COLO829 (cell line): ENCODE measurements around the gene GRK6.
"Not testable (repeated sequence)": the region's sequence is repeated elsewhere in the genome, so short reads cannot be mapped to it uniquely, and the experiment has no call there.

Source experiments
- DNase-seq: peaks from one replicate; pipeline ENCODE4 v3.0.0; 2012; ENCODE audit warnings: low spot score

The GRK6 gene

DNA sequence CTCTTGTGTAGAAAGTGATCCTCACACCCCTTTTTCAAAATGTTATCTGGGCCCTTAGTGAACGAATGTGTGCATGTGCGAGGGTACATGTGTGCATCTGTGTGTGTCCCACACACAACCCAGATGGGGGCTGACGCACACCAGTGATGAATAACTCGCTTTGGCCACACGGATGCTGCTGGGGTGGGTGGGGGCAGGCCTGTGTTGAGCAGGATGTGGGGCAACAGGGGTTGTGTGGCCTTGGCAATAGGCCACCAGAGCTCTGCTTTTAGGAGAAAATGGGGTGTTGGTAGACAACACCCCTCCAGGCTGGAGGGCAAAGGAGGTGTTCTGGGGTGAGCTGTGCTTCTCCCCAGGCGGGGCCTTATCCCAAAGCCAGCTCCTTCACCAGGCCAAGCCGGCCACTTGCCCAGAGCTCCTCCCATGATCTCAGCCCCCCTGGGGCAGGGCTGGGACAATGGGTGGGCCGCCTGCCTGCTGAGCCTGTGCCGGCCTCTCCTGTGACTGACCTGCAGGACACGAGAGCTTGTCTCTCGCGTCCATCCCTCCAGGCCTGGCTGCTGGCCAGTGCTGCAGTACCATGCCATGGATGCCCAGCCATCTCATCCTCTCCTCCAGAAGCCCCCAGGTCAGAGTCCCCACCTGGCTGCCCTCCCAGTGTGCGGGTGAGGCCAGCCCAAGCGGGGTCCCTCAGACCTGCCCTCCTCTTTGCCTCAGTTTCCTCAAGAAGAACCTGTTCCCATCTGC, 45.3 kb downstream of the GRK6 start:
- no peak for DNase-seq

DNA sequence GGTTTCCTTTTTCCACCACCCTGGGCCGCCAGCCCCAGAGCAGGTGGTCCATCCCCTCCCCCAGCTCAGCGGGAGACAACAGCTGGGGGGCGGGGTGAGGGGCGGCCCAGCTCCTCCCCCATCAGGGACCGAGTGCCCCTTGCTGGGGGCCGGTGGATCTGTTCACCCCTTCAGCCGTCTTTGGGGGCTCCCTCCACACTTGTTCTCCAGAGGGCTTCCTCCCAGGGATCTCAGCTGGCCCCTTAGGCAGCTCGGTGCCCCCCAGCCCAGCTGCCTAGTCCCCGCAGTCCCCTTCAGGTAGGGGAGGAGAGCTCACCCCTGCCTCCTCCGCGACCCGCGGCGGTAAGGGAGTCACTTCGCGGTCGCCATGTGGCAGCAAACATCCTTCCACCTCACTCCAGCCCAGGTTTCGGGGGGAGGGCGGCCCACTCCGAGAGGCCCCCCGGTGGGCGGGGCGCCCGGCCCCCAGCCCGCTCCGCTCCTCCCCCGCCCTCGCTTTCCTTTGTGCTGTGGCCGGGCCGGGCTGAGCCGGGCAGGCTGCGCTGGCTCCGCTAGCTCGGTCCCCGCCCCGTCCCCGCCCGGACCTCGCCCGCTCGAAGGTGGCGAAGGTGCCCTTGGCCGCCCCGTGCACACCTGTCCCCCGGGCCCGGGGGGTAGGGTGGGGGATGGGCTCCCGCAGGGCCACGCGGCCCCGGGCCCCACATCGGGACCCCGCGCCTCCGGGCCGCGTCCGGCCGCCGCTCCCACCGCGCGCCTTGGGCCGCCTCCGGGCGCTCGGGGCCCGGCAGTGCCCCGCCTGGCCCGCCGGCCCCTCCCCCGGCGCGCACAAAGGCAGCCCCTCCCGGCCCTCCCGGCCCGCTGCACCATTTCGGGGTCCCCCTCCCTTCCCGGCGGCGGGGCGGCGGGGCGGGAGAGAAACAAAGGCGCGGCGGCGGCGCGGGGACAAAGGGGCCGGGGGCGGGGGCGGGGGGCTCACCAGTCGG, 46.3 kb downstream of the GRK6 start:
- DNase-seq, result no peak

DNA sequence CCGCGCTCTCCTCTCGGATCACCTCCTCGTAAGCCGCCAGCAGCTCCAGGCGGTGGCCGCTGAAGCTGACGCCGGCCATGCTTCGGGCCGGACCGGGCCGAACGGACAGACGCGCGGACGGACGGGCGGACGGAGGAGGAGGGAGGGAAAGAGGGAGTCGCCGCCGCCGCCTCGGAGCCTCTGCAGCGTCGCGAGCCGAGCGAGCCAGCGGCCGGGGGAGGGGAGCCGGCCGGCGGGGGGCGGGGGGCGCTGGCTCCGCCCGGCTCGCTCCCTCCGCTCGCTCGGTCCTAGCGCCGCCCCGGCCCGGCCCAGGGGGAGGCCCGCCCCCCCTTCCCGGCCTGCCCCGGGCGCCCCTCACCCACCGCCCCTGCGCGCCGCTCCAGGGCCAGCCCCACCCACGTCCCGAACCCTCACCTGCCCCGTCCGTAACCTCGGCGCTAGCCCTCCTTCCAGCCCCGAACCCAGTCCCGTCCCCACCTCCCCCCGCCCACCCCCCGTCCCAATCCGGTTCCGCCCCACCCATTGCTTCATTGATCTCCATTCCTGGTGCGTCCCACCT, 47.0 kb downstream of the GRK6 start, which contains the start of gene DBN1:
Gene DBN1, minus strand, starts transcription at position 192 of the 559 bp plus-strand sequence. Its CDS starts 113 bp downstream, at position 79.
- no peak for DNase-seq

DNA sequence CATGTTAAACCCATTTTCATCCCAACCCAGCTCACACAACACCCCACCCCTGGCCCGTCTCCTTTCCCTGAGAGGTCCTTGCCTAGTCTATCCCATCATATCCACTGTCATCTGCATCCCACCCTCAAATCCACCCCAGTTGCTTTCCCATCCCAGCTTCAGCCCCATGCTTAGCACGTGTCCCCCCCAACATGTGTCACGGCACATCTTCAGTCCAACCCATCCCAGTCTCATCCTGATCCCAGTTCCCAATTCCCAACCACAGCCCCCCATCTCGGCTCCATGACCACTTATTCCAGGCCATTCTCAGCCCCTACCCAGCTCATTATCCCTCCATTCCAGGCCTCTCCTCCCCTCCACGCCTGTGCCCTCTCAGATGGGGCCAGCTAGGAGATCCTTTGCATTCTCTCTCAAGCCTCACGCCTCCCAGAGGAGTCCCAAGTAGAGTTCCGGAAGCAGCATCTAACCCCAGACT, 47.6 kb downstream of the GRK6 start:
- DNase-seq, result no peak

DNA sequence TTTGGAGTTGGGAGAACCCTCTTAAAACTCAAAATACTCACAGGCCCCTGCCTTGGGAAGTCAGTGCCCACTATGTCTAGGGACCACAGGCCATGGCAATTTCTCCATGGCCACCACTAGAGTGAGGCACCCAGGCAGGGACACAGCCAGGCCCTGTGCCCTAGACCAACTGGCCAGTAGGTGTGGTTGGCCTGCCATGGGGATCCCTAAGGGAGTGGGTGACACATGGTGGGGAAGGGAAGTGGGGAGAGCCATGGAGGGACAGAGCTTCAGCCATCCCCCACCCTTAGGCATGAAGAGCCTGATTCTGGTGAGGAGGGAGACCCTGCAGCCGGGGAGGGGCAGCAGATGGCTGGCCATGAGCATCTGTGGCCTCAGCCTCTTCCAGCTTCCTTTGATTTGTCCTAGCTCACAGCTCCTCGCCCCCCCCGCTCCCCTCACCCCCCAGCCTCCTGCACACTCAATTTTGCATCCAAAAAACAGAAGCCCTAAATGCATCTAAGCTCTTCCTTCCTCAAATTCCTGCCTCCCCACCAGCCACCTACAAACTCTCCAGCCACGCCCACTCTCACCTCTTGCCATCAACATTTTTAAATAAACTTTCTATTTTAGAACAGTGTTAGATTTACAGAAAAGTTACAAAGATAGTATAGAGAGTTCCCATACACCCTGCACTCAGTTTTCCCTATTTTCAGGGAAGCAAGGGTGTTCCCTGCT, 48.5 kb downstream of the GRK6 start:
- DNase-seq, result no peak

DNA sequence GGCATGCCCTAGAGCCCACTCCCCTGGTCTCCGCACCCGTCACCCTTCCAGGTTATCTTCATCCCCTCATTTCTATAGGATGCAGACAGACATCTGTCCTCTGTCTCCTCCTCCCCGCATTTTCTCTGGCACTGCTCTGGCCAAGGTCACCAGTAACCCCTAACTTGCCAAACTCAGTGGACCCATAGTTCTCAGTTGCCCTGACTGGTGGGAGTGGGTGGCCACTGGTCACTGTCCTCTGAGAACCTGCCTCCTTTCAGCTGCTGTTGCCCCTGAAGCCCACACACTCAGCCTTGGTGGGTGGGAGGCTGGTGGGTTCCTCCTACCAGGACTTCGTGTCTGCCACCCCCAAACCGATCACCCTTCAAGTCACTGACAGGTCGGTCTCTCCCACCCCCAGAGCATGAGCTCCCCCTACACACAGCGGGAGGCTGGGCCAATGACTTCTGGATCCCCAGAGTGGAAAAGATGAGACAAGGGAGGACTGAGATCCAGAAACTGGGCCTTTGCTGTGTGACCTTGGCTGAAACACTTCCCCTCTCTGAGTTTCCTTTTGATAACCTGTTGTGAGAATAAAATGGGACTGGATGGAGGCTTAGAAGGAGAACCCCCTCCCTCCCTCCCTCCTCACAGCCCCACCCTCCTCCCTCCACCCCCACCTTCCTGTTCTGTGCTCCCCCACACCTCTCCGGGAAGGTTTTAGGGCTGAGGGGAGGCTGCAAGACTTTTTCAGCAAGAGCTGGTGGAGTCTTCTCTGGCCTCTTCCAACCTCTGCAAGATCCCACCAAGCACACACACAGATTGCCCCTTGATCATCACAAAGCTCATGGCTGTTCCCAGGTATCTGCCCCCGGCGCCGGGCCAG, 49.3 kb downstream of the GRK6 start:
- no peak for DNase-seq

DNA sequence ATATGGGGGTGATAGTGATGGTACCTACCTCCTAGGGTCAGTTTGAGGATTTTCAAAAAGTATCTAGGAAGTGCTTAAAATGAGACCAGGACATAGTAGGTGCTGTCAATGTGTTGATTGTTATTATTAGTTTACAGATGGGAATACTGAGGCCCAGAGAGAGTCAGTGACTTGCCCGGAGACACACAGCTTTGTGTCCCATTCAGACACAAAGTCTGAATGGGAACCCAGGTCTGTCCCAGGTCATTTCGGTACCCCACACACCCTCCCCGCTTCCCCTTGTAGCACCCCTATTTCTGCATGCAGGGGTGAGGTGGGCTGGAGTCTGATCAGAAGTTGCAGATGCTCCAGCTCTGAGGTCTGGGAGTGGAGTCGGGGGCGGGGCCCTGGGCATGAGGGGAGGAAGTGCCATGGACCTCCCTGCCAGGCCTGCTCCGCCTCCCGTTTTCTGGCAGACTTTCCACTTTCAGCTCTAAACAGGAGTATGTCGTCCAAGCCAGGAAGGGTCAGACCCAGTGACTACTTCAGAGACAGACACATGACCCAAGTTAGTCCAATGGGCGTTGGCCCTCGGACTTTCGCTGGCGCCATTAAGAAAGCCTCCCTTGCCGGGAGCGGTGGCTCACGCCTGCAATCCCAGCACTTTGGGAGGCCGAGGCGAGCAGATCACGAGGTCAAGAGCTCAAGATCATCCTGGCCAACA, 50.2 kb downstream of the GRK6 start:
- no peak for DNase-seq

DNA sequence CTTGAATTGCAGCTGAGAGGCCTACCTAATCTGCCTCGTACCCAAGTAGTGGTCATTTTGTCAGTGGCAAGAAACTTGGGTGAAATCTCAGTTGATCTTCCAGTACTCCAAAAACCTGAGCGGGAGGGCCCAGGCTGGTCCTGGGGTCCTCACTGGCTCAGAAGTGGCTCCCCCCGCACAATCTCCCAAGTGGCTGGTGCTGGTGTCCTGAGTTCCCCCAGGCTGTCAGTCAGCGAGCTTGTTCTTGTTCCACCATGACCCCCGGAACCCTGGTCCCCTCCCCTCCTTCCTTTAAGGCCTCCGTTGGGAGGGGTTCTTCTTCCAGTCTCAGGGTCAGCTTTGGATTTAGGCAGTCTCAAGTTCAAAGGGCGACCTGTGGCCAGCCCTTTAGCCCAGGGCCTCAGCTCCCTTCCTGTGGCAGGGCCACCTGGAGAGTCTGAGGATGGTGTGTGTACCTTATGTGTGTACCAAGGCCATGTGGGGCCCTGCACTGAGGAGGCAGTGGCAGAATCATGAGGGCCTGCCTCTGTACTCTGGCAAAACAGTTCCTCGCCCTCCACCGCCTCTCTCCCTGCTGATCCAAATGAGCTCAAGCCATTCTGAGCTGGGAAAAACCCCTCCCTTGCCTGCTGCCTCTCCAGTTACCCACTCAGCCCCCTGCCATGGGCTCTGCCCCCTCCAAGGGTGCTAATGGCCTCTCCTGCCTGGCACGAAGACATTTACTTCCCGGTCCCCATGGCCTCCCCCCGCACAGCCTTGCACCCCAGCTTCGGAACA, 51.4 kb downstream of the GRK6 start:
- DNase-seq, result no peak

DNA sequence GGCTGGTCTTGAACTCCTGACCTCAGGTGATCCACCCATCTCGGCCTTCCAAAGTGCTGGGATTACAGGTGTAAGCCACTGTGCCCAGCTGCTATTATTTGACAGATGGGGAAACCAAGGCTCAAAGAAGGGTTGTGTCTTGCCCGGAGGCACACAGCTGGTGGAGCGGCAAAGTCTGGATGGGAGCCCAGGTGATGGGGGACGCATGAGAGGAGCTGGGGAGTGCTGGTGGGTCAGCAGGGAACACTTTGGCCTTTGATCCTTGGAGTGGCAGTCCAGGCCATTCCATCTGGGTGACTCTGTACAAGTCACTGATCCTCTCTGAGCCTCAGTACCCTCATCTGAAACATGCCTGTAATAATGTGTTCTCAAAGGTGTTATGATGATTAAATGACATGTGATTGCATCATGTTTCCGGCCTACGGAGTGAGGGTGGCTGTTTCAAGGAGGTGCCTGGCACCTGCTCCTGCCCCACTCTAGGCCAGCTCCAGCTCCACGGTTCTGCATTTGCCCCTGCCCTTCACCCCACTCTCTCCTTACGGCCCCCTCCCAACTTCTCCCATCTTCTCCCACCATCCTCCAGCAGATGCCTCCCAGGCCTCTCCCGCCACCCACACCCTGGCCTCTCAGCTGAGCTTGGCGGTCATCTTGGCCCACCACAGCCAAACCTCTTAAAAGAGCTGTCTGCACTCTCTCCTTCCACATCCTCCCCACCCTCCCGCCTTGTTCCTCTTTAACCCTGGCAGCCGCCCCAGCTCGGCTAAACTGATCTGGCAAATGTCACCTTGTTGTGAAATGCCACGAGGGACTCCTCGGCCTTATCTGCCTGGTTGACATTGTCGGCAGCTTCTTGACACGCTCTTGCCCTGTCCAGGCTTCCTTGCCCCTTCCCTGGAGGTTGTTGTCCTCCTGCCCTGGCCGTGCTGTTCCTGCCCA, 52.5 kb downstream of the GRK6 start:
- no peak for DNase-seq

DNA sequence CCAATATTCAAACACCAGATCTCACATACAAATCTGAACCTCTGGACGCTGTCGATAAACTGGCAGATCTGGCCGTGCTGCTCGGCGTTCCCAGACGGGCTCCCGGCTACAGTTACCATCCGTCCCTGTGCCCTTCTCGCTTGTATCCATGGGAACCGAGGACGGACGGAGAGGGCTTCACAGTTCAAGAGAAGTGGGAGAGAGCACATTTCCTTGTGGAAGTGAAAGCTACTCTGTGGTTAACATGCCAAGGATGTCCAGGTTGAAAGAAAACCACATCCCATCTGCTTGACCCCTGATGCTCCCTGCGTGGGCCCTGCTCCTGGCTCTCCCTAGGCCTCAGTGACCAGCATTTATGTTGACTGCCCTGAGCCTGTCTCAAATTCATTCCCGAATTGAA, 53.3 kb downstream of the GRK6 start:
- no peak for DNase-seq

DNA sequence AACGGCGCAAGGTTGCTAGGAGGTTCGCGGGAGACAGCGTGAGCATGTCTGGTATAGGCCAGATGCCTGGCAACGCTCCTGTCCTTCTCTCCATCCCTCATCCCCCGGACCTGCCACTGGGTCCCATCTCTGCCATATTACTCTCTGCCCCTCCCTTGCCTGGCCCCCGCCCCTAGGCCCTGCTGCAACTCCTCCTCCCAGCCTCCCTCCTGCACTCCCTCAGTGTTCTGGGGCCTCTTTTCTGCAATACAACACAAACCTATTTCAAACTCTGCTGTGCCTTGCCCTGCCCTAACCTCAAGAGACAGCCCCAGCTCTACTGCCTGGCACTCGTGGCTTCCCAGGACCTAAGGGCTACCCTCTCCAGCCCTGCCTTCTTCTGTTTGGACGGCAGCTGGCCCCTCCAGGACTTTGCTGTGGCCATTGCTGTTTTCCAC, 55.9 kb downstream of the GRK6 start:
- DNase-seq, result no peak

DNA sequence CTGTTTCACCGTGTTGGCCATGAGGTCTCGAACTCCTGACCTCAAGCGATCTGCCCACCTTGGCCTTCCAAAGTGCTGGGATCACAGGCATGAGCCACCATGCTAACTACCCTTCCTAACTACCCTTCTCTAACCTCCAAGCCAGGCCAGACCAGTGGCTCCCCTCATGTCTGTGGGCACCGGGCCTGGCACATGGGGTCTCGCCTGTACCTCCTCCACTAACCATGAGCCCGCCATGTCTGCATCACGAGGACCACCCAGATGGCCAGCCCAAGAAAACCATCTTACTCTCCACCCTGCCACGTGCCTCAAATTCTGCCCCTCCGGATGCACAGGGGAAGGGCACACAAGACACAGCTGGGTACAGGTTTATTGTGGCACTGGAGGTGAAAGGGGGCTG, 56.6 kb downstream of the GRK6 start:
- DNase-seq, result no peak

DNA sequence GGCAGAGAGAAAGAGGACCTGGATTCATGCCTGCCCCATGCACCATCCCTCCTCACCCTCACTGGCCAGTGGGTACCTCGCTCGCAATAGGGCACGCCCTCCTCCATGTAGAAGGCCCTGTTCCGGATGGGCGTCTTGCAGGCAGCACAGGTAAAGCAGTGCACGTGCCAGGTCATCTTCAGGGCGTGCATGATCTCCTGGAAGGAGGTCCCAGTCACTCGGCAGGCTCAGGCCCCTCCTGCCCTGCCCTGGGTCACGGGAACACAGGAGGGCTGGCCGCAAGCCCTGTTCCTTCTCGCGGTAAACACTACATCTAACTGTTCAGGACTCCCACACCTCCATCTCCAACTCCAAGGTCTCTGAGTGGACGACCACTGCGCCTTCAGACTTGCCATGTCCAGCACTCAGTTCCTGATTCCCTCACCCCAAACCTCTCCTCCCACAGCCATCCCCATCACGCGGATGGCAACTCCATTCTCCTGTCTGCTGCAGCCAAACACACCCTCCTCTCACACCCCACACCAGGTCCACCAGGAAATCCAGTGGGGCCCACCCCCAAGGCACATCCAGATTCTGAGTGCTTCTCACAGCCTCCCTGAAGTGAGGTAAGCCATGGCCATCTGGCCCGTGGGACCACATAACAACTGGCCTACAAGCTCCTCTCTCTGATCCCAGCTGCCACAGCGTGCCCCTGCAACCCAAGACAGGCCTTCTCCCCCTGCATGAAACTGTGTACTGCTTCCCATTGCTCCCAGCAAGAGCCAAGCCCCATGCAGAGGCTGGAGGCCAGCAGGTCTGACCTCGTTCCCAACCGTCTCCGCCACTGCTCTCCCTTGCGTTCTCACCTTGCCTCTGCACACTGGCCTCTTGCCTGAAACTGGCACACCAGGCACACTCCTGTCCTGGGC, 57.8 kb downstream of the GRK6 start:
- no peak for DNase-seq

DNA sequence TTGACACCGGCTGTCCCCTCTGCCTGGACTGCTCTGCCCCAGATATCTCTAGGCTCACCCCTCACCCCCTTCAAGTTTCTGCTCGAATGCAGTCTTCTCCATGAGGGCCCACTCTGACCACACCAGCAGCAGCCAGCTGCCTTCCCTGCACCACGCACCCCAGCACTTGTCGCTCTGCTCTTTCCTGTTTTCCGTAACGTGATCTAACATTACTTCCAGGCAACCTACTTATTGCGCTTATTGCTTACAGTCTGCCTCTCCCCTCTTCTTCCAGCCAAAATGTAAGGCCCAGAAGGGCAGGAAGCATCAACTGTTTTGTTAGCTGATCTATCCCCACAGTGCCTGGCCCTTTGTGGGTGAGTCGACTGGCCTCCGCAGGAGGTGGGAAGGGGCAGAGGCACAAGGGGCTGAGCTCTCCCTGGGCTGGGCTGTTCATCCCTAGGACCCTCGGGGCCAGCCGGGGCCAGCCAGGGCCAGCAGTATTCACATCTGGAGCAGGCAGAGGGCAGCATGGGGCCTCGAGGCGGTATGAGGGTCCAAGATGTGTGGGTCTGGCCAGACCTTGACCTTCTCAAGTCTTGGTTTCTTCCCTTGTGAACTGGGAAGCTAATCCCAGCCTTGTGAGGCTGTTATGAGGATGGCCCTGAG, 58.5 kb downstream of the GRK6 start:
- DNase-seq, result no peak

DNA sequence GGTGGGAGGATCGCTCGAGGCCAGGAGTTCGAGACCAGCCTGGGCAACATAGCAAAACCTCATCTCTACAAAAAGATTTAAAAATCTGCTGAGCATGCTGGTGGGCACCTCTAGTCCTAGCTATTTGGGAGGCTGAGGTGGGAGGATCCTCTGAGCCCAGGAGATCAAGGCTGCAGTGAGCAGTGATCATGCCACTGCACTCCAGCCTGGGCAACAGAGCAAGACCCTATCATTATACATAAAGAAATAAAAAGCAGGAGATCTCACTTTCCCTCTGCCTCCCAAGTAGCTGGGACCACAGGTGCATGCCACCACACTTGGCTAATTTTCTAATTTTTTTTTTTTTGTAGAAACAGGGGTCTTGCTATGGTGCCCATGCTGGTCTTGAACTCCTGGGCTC, 59.3 kb downstream of the GRK6 start:
- not testable (repeated sequence) for DNase-seq

DNA sequence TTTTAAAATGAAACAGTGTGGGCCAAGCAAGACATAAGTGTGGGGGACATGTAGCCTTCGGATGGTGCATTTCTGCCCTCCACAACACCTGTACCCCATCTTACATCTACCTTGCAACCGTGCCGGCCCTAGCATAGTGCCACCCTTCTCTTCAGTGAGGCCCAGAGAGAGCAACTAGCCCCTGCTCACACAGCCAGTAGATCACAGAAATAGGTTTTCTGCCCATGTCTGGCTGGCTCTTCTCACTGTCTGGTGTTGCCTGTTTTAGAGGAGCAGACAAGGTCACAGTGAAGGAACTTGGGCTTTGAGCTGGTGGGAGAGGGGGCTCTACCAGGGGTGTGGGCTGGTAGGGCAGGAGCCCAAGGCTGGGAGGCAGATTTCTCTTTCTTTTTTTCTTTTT, 59.8 kb downstream of the GRK6 start:
- DNase-seq, result no peak

DNA sequence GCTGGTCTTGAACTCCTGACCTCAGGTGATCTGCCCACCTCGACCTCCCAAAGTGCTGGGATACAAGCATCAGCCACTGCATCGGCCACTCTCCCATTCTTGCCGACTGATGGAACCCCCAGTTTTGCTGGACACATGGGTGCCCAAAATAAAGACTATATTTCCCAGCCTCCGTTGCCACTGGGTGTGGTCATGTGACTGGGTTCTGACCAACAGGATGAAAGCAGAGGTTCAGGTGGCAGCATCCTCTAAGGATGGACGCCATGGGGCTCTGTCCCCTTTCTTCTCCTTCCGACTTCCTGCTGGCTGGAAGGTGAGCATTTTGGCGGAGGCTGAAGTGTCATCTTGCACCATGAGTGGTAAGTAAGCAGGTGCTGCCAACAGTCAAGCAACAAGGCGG, 60.7 kb downstream of the GRK6 start:
- DNase-seq, result no peak
